GM18873 (cell line): ENCODE data around the gene HERPUD1.

Experiments used
- ATAC-seq: cut with Tn5 transposase; IDR thresholded peaks from one replicate; pipeline ENCODE4 v1.9.1; 2021; ENCODE audit warnings: mild to moderate bottlenecking, moderate library complexity, moderate number of reproducible peaks; ENCODE audit not compliant: unreplicated experiment, low FRiP score

HERPUD1 gene

GRCh38 chr16:56910112-56910511, 21.8 kb upstream of the HERPUD1 start:
- no peak for ATAC-seq

DNA sequence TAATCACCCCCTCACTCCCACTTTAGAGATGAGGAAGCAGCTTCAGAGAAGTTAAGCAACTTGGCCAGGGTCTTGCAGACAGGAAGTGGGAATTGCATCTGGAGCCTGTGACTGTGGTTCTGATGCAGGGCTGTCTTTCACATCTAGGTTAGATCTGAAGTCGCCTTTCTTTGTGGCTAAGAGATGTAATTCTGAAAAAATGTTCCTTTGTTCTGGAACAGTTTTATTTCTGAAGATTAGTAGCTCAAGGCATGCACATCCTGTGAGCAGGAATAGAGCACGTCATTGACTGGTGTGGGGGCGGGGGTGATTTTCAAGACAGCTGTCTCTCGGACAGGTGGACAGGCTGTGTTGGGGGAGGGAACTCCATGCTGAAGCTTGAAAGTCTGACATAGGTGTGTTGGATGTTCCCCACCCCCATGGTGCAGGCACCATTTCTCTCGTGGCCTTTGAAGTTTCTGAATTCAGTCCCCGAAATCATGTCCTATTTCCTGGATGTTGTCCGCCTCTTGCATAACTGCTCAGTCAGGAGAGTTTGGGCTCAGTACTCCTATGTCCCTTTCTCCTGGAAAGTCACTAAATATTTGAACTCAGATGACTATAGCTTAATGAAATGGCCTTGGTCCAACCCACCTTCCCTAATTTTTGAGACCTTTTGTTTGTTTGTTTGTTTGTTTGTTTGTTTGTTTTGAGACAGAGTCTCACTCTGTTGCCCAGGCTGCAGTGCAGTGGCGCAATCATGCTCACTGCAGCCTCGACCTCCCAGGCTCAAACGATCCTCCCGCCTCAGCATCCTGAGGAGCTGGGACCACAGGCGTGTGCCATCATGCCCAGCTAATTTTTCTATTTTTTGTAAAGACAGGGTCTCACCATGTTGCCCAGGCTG, 21.0 kb upstream of the HERPUD1 start:
- ATAC-seq: no peak

- no peak for ATAC-seq
These were observed 20.0 kb upstream of the HERPUD1 start for GRCh38 chr16:56911771-56912571.

DNA sequence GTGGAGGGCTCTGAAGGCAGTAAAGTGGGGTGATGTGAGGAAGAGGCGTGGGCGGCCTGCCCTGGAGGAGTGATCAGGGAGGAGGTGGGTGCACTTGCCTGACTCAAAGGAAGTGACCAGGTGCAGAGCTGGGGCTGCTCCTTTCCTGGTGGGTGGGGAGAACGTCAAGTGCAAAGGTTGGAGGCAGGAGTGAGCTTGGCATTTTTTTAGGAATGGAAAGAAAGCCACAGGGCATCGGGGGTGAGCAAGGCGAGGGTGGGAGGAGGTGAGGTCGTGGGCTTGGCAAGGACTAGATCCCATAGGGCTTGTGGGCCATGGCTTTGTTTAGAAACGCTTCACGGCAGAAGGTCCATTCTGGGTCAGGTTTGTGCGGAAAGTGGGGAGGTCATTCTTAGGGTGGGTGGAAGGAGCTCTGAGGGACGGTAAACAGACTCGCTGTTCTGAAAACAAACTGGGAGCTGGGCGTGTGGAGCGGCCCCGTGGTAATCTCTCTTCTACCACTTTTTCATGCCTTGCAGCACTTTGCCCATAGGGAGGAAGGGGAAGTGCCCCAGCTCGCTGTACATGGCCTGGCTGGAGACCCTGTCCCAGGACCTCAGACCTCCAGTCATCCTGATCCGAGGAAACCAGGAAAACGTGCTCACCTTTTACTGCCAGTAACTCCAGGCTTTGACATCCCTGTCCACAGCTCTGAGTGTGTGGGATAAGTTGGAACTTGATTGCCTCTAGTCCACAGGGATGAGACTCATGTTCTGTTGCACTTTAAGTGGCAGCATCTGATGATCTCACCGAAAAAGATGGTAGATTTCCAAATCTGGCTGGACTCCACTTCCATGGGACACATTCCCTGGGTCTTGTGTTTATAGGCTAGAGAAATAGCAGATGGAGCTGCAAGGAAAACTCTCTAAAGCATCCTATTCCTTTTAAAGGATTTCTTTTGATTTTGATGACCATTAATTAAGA, 18.9 kb upstream of the HERPUD1 start:
- ATAC-seq: no peak

- no peak for ATAC-seq
These were observed 17.0 kb upstream of the HERPUD1 start for GRCh38 chr16:56914896-56915295.

GRCh38 chr16:56915336-56916119, 16.4 kb upstream of the HERPUD1 start:
- ATAC-seq: no peak

- peak; percentile 73 for ATAC-seq
These were observed 15.2 kb upstream of the HERPUD1 start for GRCh38 chr16:56916571-56917403.

GRCh38 chr16:56918467-56919012, 13.4 kb upstream of the HERPUD1 start:
- no peak for ATAC-seq

- ATAC-seq: no peak
These were observed 12.7 kb upstream of the HERPUD1 start for GRCh38 chr16:56919099-56919800.

- ATAC-seq: no peak
These were observed 10.4 kb upstream of the HERPUD1 start for GRCh38 chr16:56921571-56921970.

GRCh38 chr16:56923481-56924091, 8.4 kb upstream of the HERPUD1 start:
- ATAC-seq: no peak

GRCh38 chr16:56927471-56927870, 4.5 kb upstream of the HERPUD1 start:
- no peak for ATAC-seq

DNA sequence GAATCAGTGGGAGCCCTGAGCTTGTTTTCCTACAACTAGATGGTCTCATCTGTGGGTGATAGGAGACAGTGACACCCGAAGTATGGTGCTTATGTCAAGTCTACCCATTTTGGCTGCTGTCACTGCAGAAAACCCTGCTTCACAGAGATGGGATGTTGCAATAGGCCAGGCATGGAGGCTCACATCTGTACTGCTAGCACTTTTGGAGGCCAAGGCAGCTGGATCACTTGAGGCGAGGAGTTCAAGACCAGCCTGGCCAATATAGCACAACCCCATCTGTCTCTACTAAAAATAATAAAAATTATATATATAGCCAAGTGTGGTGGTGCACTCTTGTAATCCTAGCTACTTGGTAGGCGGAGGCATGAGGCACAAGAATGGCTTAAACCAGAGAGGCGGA, 2.3 kb upstream of the HERPUD1 start:
- ATAC-seq: no peak

DNA sequence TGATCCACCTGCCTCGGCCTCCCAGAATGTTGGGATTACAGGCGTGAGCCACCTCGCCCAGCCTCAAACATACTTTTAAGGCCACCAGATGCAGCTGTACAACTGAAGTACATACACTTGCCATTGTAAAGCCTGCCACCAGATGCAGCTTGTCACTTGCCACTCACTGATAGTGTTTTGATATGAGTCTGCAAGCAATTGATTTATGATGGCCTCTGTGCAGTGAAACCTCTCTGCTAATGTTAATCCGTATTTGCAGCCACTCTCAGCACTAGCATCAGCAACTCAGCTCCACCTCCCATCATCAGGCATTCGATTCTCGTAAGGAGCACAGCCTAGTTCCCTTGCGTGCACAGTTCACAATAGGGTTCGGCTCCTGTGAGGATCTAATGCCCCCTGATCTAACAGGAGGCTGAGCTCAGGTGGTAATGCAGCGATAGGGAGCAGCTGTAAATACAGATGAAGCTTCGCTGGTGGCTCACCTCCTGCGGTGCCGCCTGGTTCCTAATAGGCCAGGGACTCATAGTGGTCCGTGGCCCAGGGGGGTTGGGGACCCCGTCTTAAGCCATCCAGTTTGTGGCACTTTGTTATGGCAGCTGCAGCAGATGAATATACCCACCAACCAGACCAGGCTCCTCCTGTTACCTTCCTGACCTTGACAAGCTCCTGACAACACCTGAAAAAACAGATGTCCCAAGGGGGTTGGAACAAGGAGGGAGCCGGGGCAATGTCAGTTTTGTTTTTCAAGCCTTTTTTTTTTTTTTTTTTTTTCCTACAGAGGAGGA, 1.3 kb upstream of the HERPUD1 start:
- no peak for ATAC-seq

GRCh38 chr16:56931271-56931891, 561 bp upstream of the HERPUD1 start:
- ATAC-seq: peak; percentile 36
